Embryonic facial prominence (tissue), 1 donor: ENCODE results near the gene CEP78.

Experiments
- DNase-seq: peaks from one replicate; pipeline ENCODE4 v3.0.0-alpha.2; 2016; ENCODE audit errors: extremely low spot score

The CEP78 gene

GRCh38 chr9:78306222-78307076, 70.6 kb downstream of the CEP78 start:
- no peak for DNase-seq

- DNase-seq = no peak
These were observed 71.5 kb downstream of the CEP78 start for GRCh38 chr9:78307360-78307759.

- no peak for DNase-seq
These were observed 73.2 kb downstream of the CEP78 start for GRCh38 chr9:78309066-78309465.

GRCh38 chr9:78311075-78311474, 75.2 kb downstream of the CEP78 start:
- no peak for DNase-seq

- no peak for DNase-seq
These were observed 76.1 kb downstream of the CEP78 start for GRCh38 chr9:78311886-78312524.

- DNase-seq = no peak
These were observed 78.7 kb downstream of the CEP78 start for GRCh38 chr9:78314550-78314949.

- no peak for DNase-seq
These were observed 79.3 kb downstream of the CEP78 start for GRCh38 chr9:78314953-78315870.

GRCh38 chr9:78316166-78316892, 80.5 kb downstream of the CEP78 start:
- DNase-seq = no peak

GRCh38 chr9:78319197-78320029, 83.5 kb downstream of the CEP78 start:
- no peak for DNase-seq

- no peak for DNase-seq
These were observed 84.3 kb downstream of the CEP78 start for GRCh38 chr9:78320030-78320693.

GRCh38 chr9:78320875-78321496, 85.1 kb downstream of the CEP78 start:
- DNase-seq = no peak

- no peak for DNase-seq
These were observed 85.6 kb downstream of the CEP78 start for GRCh38 chr9:78321505-78321904.

- DNase-seq = no peak
These were observed 88.3 kb downstream of the CEP78 start for GRCh38 chr9:78324068-78324650.

GRCh38 chr9:78324682-78325081, 88.8 kb downstream of the CEP78 start:
- no peak for DNase-seq

- no peak for DNase-seq
These were observed 89.5 kb downstream of the CEP78 start for GRCh38 chr9:78325343-78325742.

GRCh38 chr9:78325846-78326360, 90.0 kb downstream of the CEP78 start:
- DNase-seq = no peak

- DNase-seq = no peak
These were observed 90.7 kb downstream of the CEP78 start for GRCh38 chr9:78326564-78326963.
